SU-DHL-6 (cell line): ENCODE data around the gene SHC3.

Experiments
- H2AFZ ChIP-seq: fragments of 200-600 bp; sonication (generic); 2 replicates; pipeline ENCODE4 v1.6.1; 2014; ENCODE audit warnings: low read depth, mild to moderate bottlenecking, moderate library complexity, mixed read lengths, antibody characterized with exemption, low read length; ENCODE audit not compliant: severe bottlenecking
- H3F3A ChIP-seq: fragments of 200-600 bp; shearing (Covaris generic); 2 replicates; pipeline ENCODE4 v1.6.0; 2016; ENCODE audit warnings: antibody characterized with exemption, mild to moderate bottlenecking; ENCODE audit not compliant: insufficient read depth
- H3K27ac ChIP-seq: fragments of 200-600 bp; sonication (generic); 2 replicates; pipeline ENCODE4 v1.5.1; 2016; ENCODE audit warnings: low read depth, mild to moderate bottlenecking, low read length, moderate library complexity, mixed read lengths
- H3K27me3 ChIP-seq: fragments of 200-600 bp; sonication (generic), shearing (Covaris generic); 2 replicates; pipeline ENCODE4 v1.6.0; 2014; ENCODE audit warnings: mild to moderate bottlenecking, low read length
- H3K36me3 ChIP-seq: fragments of 200-600 bp; sonication (generic); 2 replicates; pipeline ENCODE4 v1.6.1; 2014; ENCODE audit warnings: mild to moderate bottlenecking, low read length, mixed read lengths
- H3K4me2 ChIP-seq: fragments of 300-600, 200-600 bp; shearing (Covaris generic), sonication (generic); 2 replicates; pipeline ENCODE4 v1.6.0; 2014; ENCODE audit warnings: low read length, low read depth, mild to moderate bottlenecking; ENCODE audit not compliant: poor library complexity, severe bottlenecking
- H3K4me3 ChIP-seq: fragments of 200-600 bp; sonication (generic); 2 replicates; pipeline ENCODE4 v1.5.1; 2014; ENCODE audit warnings: antibody characterized with exemption, low read length, mild to moderate bottlenecking, mixed read lengths; ENCODE audit not compliant: insufficient read depth, poor library complexity, severe bottlenecking
- H3K79me2 ChIP-seq: fragments of 200-600 bp; sonication (generic); 2 replicates; pipeline ENCODE4 v1.6.1; 2014; ENCODE audit warnings: mild to moderate bottlenecking, low read length, moderate library complexity; ENCODE audit not compliant: insufficient read depth
- H3K9ac ChIP-seq: fragments of 200-600 bp; sonication (generic); 2 replicates; pipeline ENCODE4 v1.7.0; 2014; ENCODE audit warnings: mild to moderate bottlenecking, low read length
- H3K9me2 ChIP-seq: fragments of 200-600 bp; sonication (generic); replicated peaks from 2 replicates; pipeline ENCODE4 v1.6.1; 2014; ENCODE audit warnings: low read length; ENCODE audit not compliant: insufficient read depth
- H3K9me3 ChIP-seq: fragments of 200-600 bp; sonication (generic); 2 replicates; pipeline ENCODE4 v1.6.1; 2014; ENCODE audit warnings: low read length, mixed read lengths; ENCODE audit not compliant: insufficient read depth
- H4K20me1 ChIP-seq: fragments of 200-600 bp; sonication (generic); 2 replicates; pipeline ENCODE4 v1.6.1; 2014; ENCODE audit warnings: low read depth, mild to moderate bottlenecking, antibody characterized with exemption, low read length, moderate library complexity, mixed read lengths
- CTCF ChIP-seq: fragments of 200-600 bp; sonication (generic); IDR thresholded peaks from one replicate; pipeline ENCODE4 v1.5.1; 2017; ENCODE audit warnings: antibody characterized with exemption, mild to moderate bottlenecking, low read length, moderate library complexity; ENCODE audit not compliant: insufficient read depth, poor library complexity, severe bottlenecking
- EZH2phosphoT487 ChIP-seq: fragments of 200-600 bp; sonication (generic), shearing (Covaris generic); conservative IDR thresholded peaks from 2 replicates; pipeline ENCODE4 v1.6.1; 2018; ENCODE audit warnings: mild to moderate bottlenecking, antibody characterized with exemption, low read length, moderate library complexity, mixed read lengths

SHC3 gene

DNA sequence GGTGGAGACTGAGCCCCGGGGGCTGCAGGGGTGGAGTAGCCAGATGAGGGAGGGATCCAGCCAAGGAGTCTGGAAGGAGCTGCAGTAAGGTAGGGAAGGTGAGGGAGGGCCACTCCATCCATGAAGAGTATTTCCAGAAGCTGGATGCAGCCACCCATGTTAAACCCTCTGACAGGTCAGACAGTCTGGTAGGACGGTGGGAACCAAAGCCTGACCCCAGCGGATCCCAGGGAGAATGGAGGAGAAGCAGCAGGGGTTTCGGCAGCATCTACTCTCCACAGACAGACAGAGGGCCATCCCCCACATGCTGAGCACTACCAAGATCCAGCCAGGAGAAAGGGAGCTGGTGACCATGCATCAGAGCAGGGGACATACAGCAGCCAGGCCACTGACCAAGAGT lies 209.8 kb downstream of the SHC3 start:
- H3K9me2 ChIP-seq = no peaks in the 10 kb centered on the region
- no peaks in the 10 kb centered on the region for H3F3A ChIP-seq
- H3K4me2 ChIP-seq = no peak overlapping the region
- H3K4me3 ChIP-seq = no peak overlapping the region
- H2AFZ ChIP-seq = no peak overlapping the region
- no peaks in the 10 kb centered on the region for H3K9me3 ChIP-seq
- TF ChIP-seq EZH2phosphoT487 = no peak
- no peak for TF ChIP-seq CTCF
- H3K9ac ChIP-seq = no peak overlapping the region
- no peaks in the 10 kb centered on the region for H4K20me1 ChIP-seq
- no peaks in the 10 kb centered on the region for H3K36me3 ChIP-seq
- no peak overlapping the region for H3K27ac ChIP-seq
- H3K79me2 ChIP-seq = no peaks in the 10 kb centered on the region
- H3K27me3 ChIP-seq = no peaks in the 10 kb centered on the region

- Histone ChIP-seq H4K20me1 (no peaks in the 10 kb centered on the region), H3F3A (no peaks in the 10 kb centered on the region), H3K9me3 (no peaks in the 10 kb centered on the region), H3K9me2 (no peaks in the 10 kb centered on the region), H2AFZ (no peak overlapping the region), H3K9ac (no peak overlapping the region), H3K27ac (no peak overlapping the region), H3K27me3 (no peaks in the 10 kb centered on the region), H3K4me2 (no peak overlapping the region), H3K79me2 (no peaks in the 10 kb centered on the region), H3K36me3 (no peaks in the 10 kb centered on the region), H3K4me3 (no peak overlapping the region)
- no peak for TF ChIP-seq CTCF
Measured at GRCh38 chr9:88966894-88967676, 211.5 kb downstream of the SHC3 start.

GRCh38 chr9:88965473-88965872 lies 213.1 kb downstream of the SHC3 start:
- H3K79me2 ChIP-seq = no peaks in the 10 kb centered on the region
- H3K27me3 ChIP-seq = no peaks in the 10 kb centered on the region
- H3K9me3 ChIP-seq = no peaks in the 10 kb centered on the region
- no peak overlapping the region for H3K4me3 ChIP-seq
- no peak overlapping the region for H3K27ac ChIP-seq
- TF ChIP-seq CTCF (no peak), EZH2phosphoT487 (no peak)
- H2AFZ ChIP-seq = no peak overlapping the region
- no peaks in the 10 kb centered on the region for H3K9me2 ChIP-seq
- no peaks in the 10 kb centered on the region for H4K20me1 ChIP-seq
- H3K9ac ChIP-seq = no peak overlapping the region
- no peak overlapping the region for H3K4me2 ChIP-seq
- no peaks in the 10 kb centered on the region for H3K36me3 ChIP-seq
- no peaks in the 10 kb centered on the region for H3F3A ChIP-seq
